ENCODE measurements around the gene SLC16A8.

- TF ChIP-seq, protein P1, sequence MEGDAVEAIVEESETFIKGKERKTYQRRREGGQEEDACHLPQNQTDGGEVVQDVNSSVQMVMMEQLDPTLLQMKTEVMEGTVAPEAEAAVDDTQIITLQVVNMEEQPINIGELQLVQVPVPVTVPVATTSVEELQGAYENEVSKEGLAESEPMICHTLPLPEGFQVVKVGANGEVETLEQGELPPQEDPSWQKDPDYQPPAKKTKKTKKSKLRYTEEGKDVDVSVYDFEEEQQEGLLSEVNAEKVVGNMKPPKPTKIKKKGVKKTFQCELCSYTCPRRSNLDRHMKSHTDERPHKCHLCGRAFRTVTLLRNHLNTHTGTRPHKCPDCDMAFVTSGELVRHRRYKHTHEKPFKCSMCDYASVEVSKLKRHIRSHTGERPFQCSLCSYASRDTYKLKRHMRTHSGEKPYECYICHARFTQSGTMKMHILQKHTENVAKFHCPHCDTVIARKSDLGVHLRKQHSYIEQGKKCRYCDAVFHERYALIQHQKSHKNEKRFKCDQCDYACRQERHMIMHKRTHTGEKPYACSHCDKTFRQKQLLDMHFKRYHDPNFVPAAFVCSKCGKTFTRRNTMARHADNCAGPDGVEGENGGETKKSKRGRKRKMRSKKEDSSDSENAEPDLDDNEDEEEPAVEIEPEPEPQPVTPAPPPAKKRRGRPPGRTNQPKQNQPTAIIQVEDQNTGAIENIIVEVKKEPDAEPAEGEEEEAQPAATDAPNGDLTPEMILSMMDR (IDR thresholded peaks at IDR 0.05 in 2 of 3, conservative IDR thresholded peaks at IDR 0.05 in 1 of 3; ENCODE audit: control insufficient read depth in 2 of 3, extremely low read depth in 1 of 3, insufficient read depth in 1 of 3, low read depth in 3 of 3, low read length in 3 of 3): no peak
- no peak for TF ChIP-seq HDAC2 (IDR thresholded peaks at IDR 0.05)
- TF ChIP-seq RCOR1 (conservative IDR thresholded peaks at IDR 0.05; ENCODE audit: low read depth, low read length): no peak
These were observed 48.8 kb upstream of the SLC16A8 start for GRCh38 chr22:38132794-38133193.

Data from GM12878 (cell line).